ENCODE results near the gene PRSS22. TPM values are rescaled to one million over a fixed set of nuclear protein-coding genes. Genes with fewer than 3 reads are reported as not detected.

The PRSS22 gene
- total and polyA plus RNA-seq, 9 donors, result 0.10 to 7.2 (median 1.2) TPM; not detected in 3

GRCh38 chr16:2810651-2811050 lies 47.3 kb downstream of the PRSS22 start:
- Histone ChIP-seq H3K4me3 (no peak overlapping the region), H3K9me3 (no peaks in the 10 kb centered on the region), H3K36me3 (no peaks in the 10 kb centered on the region), H3K4me1 (ENCODE audit: insufficient read depth) (no peaks in the 10 kb centered on the region), H3K27me3 (no peaks in the 10 kb centered on the region), H3K27ac (no peak overlapping the region)
- intact Hi-C loops (cut with DNase I), result no loop called here
- TF ChIP-seq CTCF (IDR thresholded peaks at IDR 0.05), result no peak
- no peak for TF ChIP-seq POLR2A (IDR thresholded peaks at IDR 0.05)
- TF ChIP-seq EP300 (IDR thresholded peaks at IDR 0.05), result no peak
- 75 to 86% (median 83%) methylated on average over 6 of the region's 6 CpGs for WGBS, 3 donors
- peak in 1 of 5 donors; percentile 1 for DNase-seq

- intact Hi-C loops (cut with DNase I), result no loop called here
- TF ChIP-seq EP300 (IDR thresholded peaks at IDR 0.05) (no peak), POLR2A (IDR thresholded peaks at IDR 0.05) (no peak), CTCF (IDR thresholded peaks at IDR 0.05) (no peak)
- no peak overlapping the region for H3K27ac ChIP-seq
- H3K4me1 ChIP-seq (ENCODE audit: insufficient read depth), result no peaks in the 10 kb centered on the region
- H3K27me3 ChIP-seq, result no peaks in the 10 kb centered on the region
- no peak overlapping the region for H3K4me3 ChIP-seq
- DNase-seq, result no peak
- peaks cover 0 to 2% of the 10 kb centered on the region in 2 donors for H3K9me3 ChIP-seq
- WGBS, 3 donors, result 66 to 76% (median 71%) methylated on average over 3 of the region's 3 CpGs
- no peaks in the 10 kb centered on the region for H3K36me3 ChIP-seq
Observed at GRCh38 chr16:2809149-2809760, 48.7 kb downstream of the PRSS22 start.

GRCh38 chr16:2808181-2808580 lies 49.8 kb downstream of the PRSS22 start:
- 74 to 87% (median 80%) methylated on average over 7 of the region's 7 CpGs for WGBS, 3 donors

GRCh38 chr16:2806286-2806685 lies 51.7 kb downstream of the PRSS22 start:
- H3K9me3 ChIP-seq, result peaks cover 0 to 5% of the 10 kb centered on the region in 2 donors

More at GRCh38 chr16:2808181-2808580, 49.8 kb downstream of the PRSS22 start:
- no peak for DNase-seq
- Histone ChIP-seq H3K4me3 (no peak overlapping the region), H3K9me3 (peaks cover 0 to 5% of the 10 kb centered on the region in 2 donors), H3K27ac (no peak overlapping the region), H3K36me3 (no peaks in the 10 kb centered on the region), H3K27me3 (no peaks in the 10 kb centered on the region), H3K4me1 (ENCODE audit: insufficient read depth) (no peaks in the 10 kb centered on the region)
- intact Hi-C loops (cut with DNase I), result no loop called here
- no peak for TF ChIP-seq CTCF (IDR thresholded peaks at IDR 0.05)
- TF ChIP-seq POLR2A (IDR thresholded peaks at IDR 0.05), result no peak
- TF ChIP-seq EP300 (IDR thresholded peaks at IDR 0.05), result no peak

More at GRCh38 chr16:2806286-2806685, 51.7 kb downstream of the PRSS22 start:
- 55 to 64% (median 58%) methylated on average over 5 of the region's 5 CpGs for WGBS, 3 donors
- Histone ChIP-seq H3K27ac (no peak overlapping the region), H3K4me3 (no peak overlapping the region), H3K4me1 (ENCODE audit: insufficient read depth) (no peaks in the 10 kb centered on the region), H3K36me3 (no peaks in the 10 kb centered on the region), H3K27me3 (no peaks in the 10 kb centered on the region)
- intact Hi-C loops (cut with DNase I), result no loop called here
- no peak for DNase-seq
- TF ChIP-seq EP300 (IDR thresholded peaks at IDR 0.05) (no peak), CTCF (IDR thresholded peaks at IDR 0.05) (no peak), POLR2A (IDR thresholded peaks at IDR 0.05) (no peak)
